Esophagus squamous epithelium (tissue), 5 donors: ENCODE data around the gene HSD17B3. TPM values are rescaled to one million over a fixed set of nuclear protein-coding genes. Genes with fewer than 3 reads are reported as not detected.

ENCODE experiments used
- DNase-seq: peaks from one replicate; lab custom pipeline; 2025; lab: John Stamatoyannopoulos, UW
- H3K27ac ChIP-seq, 4 donors: fragments of 200-600 bp; sonication (generic); one replicate each; pipeline ENCODE4 v1.5.1; 2016 to 2019; ENCODE audit warnings: mild to moderate bottlenecking in 1 of 4
- H3K27me3 ChIP-seq, 4 donors: fragments of 200-600 bp; sonication (generic); 1 replicate in 3 of 4; 2 replicates in 1 of 4; pipeline versions ENCODE4 v1.5.1 to v1.6.0; 2017 to 2021; ENCODE audit warnings: antibody characterized with exemption in 1 of 4
- H3K36me3 ChIP-seq, 3 donors: fragments of 200-600 bp; sonication (generic); one replicate each; pipeline ENCODE4 v1.5.1; 2016 to 2019
- H3K4me1 ChIP-seq, 3 donors: fragments of 200-600 bp; sonication (generic); one replicate each; pipeline ENCODE4 v1.5.1; 2017 to 2019
- H3K4me3 ChIP-seq, 4 donors: fragments of 200-600 bp; sonication (generic); 1 replicate in 3 of 4; 2 replicates in 1 of 4; pipeline ENCODE4 v1.5.1; 2016 to 2019; ENCODE audit warnings: mild to moderate bottlenecking in 2 of 4, moderate library complexity in 1 of 4
- H3K9me3 ChIP-seq, 3 donors: fragments of 200-600 bp; sonication (generic); one replicate each; pipeline ENCODE4 v1.5.1; 2016 to 2019
- POLR2A ChIP-seq, 4 donors: fragments of 450-650 bp; IDR thresholded peaks; one replicate each; pipeline ENCODE4 v1.6.1; 2017; ENCODE audit warnings: antibody characterized with exemption in 4 of 4, mild to moderate bottlenecking in 4 of 4, moderate library complexity in 3 of 4
- WGBS, 2 donors: methylation state at CpG; one replicate each; pipeline ENCODE4 v1.1.5; 2018; 5-methylcytosine and 5-hydroxymethylcytosine counted together
- intact Hi-C: fragments of 100-400 bp; cut with DNase I; formaldehyde crosslinking; loops from one replicate; pipeline ENCODE4 v1.15.0; 2022
- total RNA-seq, 4 donors: library from RNA; depleted of rRNA; stranded (reverse); fragments of >200 nt; gene quantifications; one replicate each; pipeline ENCODE4 v1.1.0, GENCODE V29; 2016
- TF ChIP-seq, protein P1 (sequence below), 6 experiments: fragments of 450-650 bp in 4 of 6; fragments of 200-600 bp in 2 of 6; sonication (generic) in 2 of 6; IDR thresholded peaks; one replicate each; pipeline ENCODE4 v1.5.1; 2016 to 2019; ENCODE audit warnings: antibody characterized with exemption in 6 of 6, mild to moderate bottlenecking in 4 of 6, moderate library complexity in 4 of 6
- donor health status: DM: yes; HTN: yes; CAD: no.

Gene HSD17B3
- total RNA-seq, 4 donors from 2014 or later, result 0.38 TPM; not detected in 3

DNA sequence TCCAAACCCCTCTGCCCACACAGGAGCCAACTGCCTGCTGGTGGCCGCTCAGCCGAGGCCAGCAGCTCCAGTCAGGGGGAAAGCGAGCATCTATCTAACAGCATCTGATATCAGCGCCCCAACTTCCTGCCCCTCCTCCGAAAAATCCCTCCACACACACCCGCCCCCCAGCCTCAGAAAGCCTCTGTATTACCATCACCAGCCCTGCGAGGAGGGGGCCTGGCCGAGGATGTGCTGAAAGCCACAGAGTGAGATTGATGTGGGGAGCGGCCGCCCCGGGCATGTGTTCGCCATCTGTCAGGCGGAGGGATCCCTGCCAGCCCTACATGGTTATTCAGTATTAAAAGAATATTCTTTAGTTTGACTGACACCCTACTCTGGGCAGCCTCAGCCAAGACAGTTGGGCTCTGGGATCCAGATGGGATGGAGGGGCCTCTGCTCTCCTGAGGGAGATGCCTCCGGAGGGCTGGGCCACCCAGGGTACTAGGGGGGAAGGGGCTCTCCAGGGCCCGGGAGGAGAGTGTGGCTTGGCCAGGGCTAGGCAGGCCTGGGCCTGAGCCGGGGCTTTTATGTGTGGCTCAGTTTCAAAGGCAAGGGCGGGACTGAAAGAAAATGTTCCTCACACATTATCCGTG lies 98.0 kb downstream of the HSD17B3 start:
- TF ChIP-seq, protein P1, sequence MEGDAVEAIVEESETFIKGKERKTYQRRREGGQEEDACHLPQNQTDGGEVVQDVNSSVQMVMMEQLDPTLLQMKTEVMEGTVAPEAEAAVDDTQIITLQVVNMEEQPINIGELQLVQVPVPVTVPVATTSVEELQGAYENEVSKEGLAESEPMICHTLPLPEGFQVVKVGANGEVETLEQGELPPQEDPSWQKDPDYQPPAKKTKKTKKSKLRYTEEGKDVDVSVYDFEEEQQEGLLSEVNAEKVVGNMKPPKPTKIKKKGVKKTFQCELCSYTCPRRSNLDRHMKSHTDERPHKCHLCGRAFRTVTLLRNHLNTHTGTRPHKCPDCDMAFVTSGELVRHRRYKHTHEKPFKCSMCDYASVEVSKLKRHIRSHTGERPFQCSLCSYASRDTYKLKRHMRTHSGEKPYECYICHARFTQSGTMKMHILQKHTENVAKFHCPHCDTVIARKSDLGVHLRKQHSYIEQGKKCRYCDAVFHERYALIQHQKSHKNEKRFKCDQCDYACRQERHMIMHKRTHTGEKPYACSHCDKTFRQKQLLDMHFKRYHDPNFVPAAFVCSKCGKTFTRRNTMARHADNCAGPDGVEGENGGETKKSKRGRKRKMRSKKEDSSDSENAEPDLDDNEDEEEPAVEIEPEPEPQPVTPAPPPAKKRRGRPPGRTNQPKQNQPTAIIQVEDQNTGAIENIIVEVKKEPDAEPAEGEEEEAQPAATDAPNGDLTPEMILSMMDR (IDR thresholded peaks at IDR 0.05), result no peak
- no peak for DNase-seq

DNA sequence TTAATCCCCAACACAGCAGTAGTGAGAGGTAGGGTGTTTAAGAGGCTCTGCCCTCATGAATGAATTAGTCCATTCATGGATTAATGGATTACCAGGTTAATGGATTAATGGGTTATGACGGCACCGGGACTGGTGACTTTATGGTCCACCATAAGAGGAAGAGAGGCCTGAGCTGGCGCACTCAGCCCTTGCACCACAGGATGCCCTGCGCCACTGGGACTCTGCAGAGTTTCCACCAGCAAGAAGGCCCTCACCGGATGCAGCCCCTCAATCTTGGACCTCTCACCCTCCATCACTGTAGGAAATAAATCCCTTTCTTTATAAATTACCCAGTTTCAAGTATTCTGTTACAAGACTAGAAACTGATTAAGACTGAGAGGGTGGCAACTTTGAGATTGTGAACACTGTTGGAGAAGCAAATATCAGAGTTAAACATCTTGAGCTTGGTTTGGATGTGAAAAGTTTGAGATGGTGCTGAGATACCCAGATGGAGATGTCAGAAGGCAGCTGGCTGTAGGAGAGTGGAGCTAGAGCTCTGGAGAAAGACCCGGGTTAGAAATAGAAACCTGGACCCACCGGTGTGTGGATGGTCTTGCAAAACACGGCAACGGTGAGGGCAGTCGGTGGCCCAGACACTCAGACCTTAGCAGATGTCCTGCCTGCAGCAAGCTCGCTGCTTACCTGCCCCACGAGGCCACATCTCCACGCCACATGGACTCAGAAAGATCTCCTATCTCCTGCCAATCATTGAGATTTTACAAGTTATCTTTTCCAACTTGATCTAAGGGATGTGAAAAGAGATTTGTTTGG lies 98.8 kb downstream of the HSD17B3 start:
- Histone ChIP-seq H3K4me1 (peaks cover 0 to 13% (median 6%) of the 10 kb centered on the region in 3 donors), H3K27me3 (peaks cover 0 to 16% (median 0%) of the 10 kb centered on the region in 4 donors), H3K36me3 (no peaks in the 10 kb centered on the region), H3K4me3 (no peak overlapping the region), H3K9me3 (peaks cover 0 to 7% (median 0%) of the 10 kb centered on the region in 3 donors), H3K27ac (no peak overlapping the region)
- WGBS, 2 donors, result 90 to 91% methylated on average over 7 to 13 of the region's 13 CpGs
- intact Hi-C loops, result no loop called here
- DNase-seq, result no peak
- no peak for TF ChIP-seq POLR2A (IDR thresholded peaks at IDR 0.05)
- TF ChIP-seq, protein P1 (IDR thresholded peaks at IDR 0.05), result no peak

More for the DNA sequence above, 98.0 kb downstream of the HSD17B3 start:
- intact Hi-C loops, result no loop called here
- H3K36me3 ChIP-seq, result no peaks in the 10 kb centered on the region
- H3K27me3 ChIP-seq, result peaks cover 0 to 11% (median 0%) of the 10 kb centered on the region in 4 donors
- 24 to 41% methylated on average over 5 to 12 of the region's 18 CpGs for WGBS, 2 donors
- H3K4me3 ChIP-seq, result peak overlapping the region in 1 of 4 donors; percentile 29
- H3K9me3 ChIP-seq, result peaks cover 0 to 7% (median 0%) of the 10 kb centered on the region in 3 donors
- H3K27ac ChIP-seq, result no peak overlapping the region
- H3K4me1 ChIP-seq, result peaks cover 0 to 13% (median 6%) of the 10 kb centered on the region in 3 donors

- Histone ChIP-seq H3K4me1 (peaks cover 0 to 13% (median 6%) of the 10 kb centered on the region in 3 donors), H3K4me3 (no peak overlapping the region), H3K27ac (no peak overlapping the region), H3K36me3 (no peaks in the 10 kb centered on the region), H3K27me3 (peaks cover 0 to 16% (median 0%) of the 10 kb centered on the region in 4 donors), H3K9me3 (peaks cover 0 to 7% (median 0%) of the 10 kb centered on the region in 3 donors)
- intact Hi-C loops, result no loop called here
- TF ChIP-seq POLR2A (IDR thresholded peaks at IDR 0.05), result no peak
- TF ChIP-seq, protein P1 (IDR thresholded peaks at IDR 0.05), result no peak
- WGBS, 2 donors, result 89 to 90% methylated on average over 1 to 6 of the region's 6 CpGs
- no peak for DNase-seq
Measured at GRCh38 chr9:96201140-96201539, 100.8 kb downstream of the HSD17B3 start.

- H3K36me3 ChIP-seq, result no peaks in the 10 kb centered on the region
- no peak overlapping the region for H3K27ac ChIP-seq
- WGBS, 2 donors, result 46 to 61% methylated on average over 5 of the region's 5 CpGs
- H3K4me3 ChIP-seq, result no peak overlapping the region
- no peaks in the 10 kb centered on the region for H3K9me3 ChIP-seq
- peaks cover 0 to 6% (median 1%) of the 10 kb centered on the region in 3 donors for H3K4me1 ChIP-seq
- intact Hi-C loops, result no loop called here
- no peak for DNase-seq
- TF ChIP-seq, protein P1 (IDR thresholded peaks at IDR 0.05), result no peak
- no peak for TF ChIP-seq POLR2A (IDR thresholded peaks at IDR 0.05)
- peaks cover 0 to 18% (median 0%) of the 10 kb centered on the region in 4 donors for H3K27me3 ChIP-seq
Measured at GRCh38 chr9:96199006-96199405, 103.0 kb downstream of the HSD17B3 start.

DNA sequence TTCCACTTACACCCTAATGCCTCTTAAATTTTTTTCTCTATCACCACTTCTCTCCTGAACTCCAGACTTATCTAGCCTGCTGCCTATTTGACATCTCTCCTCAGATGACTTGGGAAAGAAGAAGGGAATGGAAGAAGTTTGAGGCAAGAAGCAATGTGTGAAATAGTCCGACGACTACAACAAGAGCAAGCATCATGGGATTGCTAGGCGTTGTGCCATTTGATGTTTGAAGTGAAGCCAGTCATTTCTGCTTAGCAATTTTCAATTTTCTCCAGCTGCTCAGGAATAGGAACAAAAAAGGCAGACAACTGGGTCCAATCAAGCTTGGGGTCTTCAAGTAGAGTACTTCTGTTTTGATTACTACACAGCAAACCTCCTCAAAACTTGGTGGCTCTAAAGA lies 106.4 kb downstream of the HSD17B3 start:
- WGBS, 2 donors, result 84 to 88% methylated on average over 3 of the region's 3 CpGs
- no peak overlapping the region for H3K4me3 ChIP-seq
- TF ChIP-seq, protein P1 (IDR thresholded peaks at IDR 0.05), result no peak
- TF ChIP-seq POLR2A (IDR thresholded peaks at IDR 0.05), result no peak
- no peaks in the 10 kb centered on the region for H3K36me3 ChIP-seq
- H3K9me3 ChIP-seq, result peaks cover 0 to 5% (median 2%) of the 10 kb centered on the region in 3 donors
- H3K27me3 ChIP-seq, result peaks cover 0 to 11% (median 0%) of the 10 kb centered on the region in 4 donors
- DNase-seq, result no peak
- no peak overlapping the region for H3K27ac ChIP-seq
- no peaks in the 10 kb centered on the region for H3K4me1 ChIP-seq
- intact Hi-C loops, result no loop called here
